GM19193 (cell line): ENCODE data around the gene GSTO1.

ENCODE experiments used
- POLR2A ChIP-seq: IDR thresholded peaks from 4 replicates; pipeline ENCODE4 v1.6.1; 2011; ENCODE audit not compliant: insufficient read depth, insufficient read length; ENCODE audit errors: extremely low read depth

GSTO1 gene

DNA sequence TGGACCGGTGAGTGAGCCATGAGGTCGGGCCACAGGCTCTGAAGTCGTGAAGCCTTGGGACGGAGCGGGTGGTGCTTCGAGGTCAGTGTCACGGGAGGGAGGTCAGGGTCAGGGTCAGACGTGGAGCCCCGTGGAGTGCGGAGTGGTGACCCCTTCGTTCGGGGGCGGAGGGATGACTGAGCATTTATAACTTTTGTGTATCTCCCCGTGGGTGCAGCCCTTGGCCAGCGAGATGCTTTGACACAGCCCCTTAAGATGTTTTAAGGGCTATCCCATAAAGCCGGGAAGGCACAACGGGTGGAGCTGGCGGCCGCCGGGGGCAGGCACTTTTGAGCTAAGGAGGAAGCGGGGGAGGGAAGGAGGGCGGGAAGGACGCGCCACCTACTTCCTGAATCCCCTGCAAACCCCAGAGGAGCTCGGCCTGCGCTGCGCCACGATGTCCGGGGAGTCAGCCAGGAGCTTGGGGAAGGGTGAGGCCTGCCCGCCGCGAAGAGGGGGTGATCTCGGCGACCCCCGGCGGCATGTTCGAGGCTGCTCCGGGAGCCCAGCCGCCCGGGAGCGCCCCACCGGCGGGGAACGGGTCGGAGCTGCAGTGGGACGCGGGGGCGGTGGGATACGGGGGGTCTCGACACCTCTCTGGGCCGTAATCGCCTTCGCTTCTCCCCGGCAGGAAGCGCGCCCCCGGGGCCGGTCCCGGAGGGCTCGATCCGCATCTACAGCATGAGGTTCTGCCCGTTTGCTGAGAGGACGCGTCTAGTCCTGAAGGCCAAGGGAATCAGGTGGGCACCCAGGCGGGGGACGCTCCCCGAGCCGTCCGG, at the start of gene GSTO1:
TSS of gene GSTO1 (plus strand) at position 400 of the 818 bp plus-strand sequence. CDS start at position 437, 37 bp downstream.
- peak; percentile 84 for TF ChIP-seq POLR2A

DNA sequence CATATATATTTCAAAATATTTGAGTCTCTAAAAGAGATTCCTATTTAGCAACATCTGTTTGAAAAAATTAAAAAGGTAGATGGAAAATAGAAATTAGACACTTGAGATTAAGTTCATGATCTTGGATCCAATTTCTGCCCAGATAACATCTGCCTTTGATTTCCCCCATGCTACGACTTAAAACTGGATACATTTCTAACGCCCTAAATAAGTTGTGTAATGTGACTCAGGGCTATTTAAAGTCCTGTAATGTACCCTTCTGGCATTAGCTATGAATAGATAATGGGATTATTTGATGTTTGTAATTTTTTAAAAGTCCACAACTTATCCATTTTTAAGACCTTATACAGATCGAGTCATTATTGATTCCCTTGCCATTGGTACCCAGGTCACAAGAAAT, 46.0 kb upstream of the GSTO1 start:
- no peak for TF ChIP-seq POLR2A

DNA sequence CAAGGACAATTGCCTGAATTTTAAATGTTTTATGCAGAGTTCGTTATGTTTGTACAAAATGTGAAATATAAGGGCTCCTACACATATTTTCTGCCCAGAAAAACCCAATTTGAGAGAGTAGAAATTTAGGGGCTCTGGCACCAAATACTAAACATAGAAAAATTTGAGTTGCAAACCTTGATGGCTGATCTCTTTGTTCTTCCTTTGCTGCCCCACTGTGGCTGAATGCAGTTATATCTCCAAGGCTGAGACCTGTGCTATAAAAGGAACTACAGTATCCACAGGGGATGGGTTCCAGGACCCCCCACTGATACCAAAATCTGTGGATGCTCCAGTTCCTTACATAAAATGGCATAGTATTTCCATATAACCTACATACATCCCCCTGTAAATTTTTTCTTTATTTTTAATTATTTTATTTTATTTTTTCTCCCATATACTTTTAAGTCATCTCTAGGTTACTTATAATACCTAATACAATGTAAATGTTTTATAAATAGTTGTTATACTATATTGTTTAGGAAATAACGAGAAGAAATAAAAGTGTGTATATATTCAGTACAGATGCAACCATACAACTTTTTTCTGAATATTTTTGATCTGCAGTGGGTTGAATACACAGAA, 45.0 kb upstream of the GSTO1 start:
- no peak for TF ChIP-seq POLR2A

DNA sequence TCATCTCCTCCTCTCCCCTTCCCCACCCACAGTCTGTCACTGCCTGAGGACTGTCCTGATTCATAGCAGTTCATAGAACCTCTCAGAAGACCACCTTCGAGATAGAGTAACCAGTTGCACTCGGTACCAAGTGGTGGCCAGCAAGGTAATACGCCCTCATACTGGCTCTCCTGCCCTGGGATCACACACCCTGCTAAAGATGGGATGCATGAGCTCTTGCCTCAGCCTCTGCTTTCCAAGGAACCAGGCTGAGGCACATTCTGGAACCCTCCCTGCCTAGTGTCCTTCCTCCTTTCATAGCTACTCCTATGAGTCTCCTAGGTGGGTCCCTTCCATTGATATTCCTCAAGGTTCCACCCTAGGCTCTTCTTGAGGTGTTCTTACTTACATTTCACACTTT, 38.1 kb upstream of the GSTO1 start:
- TF ChIP-seq POLR2A: no peak

DNA sequence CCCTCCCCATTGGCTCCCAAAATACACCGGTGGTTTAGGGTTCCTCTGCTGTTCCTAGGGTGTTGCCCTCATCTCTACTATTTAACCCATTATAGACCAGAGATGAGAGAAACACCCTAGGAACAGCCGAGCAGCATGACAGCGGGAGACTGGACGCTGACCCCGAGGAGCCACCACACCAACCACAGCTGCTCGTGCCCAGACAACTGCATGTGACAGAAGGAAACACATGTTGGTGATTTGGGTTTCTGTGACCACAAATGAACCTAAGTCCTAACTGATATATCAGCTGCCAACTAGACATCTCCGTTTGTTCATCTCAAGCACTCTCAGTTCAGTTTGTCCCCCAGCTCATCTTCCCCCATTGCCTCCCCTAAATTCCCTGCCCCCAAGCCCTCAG, 35.9 kb upstream of the GSTO1 start:
- no peak for TF ChIP-seq POLR2A

DNA sequence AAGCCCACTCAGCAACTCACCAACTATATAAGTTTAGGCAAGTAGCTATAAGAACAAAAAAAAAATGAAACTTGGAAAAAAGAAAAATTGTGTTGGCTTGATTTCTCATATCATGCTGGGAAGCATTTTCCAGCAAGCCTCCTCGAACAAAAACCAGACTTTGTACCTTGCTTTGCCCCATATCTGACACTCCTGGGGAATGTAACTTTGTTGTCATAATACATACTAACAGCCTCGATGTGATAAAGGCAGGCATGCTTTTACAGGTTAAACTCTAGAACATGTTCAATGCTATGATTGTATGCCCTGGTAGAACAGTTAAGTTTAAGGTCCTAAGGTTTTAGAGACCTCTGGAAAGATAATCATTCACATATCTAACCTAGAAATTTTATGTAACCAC, 34.2 kb upstream of the GSTO1 start:
- TF ChIP-seq POLR2A: no peak

DNA sequence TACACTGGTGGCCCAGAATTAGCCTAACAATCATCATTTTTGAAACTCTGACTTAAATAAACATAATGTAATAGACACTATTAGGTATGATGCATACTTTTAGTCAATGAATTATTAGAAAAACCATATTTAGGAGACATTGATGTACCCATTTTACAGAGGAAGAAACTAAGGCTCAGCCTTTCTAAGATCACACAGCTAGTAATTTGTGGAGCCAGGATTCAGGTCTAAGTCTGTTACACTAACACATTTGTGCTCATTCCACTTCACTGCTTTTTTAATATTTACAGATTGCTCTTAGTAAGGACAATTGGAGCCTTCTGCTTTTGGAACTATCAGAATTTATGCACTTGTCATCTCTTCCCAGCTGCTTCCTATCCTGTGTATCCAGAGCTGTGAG, 31.4 kb upstream of the GSTO1 start:
- no peak for TF ChIP-seq POLR2A

DNA sequence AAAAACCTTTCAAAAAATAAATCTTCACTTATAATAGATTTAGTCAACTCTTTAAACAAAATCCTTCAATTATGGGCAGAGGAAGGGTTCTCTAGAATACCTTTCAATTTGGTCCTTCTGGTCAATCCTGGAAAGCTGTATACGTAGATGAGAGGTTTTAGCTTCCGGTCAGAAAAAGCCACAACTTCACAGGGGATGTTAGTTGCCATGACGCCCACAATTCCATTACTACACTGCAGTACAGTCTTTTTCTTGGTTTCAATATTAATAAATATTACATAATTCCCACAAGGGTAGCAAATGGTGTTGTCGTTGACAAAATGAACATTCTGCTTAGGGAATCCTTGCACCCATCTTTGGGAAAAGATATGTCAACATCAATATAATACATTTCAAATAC, 24.2 kb upstream of the GSTO1 start:
- no peak for TF ChIP-seq POLR2A

DNA sequence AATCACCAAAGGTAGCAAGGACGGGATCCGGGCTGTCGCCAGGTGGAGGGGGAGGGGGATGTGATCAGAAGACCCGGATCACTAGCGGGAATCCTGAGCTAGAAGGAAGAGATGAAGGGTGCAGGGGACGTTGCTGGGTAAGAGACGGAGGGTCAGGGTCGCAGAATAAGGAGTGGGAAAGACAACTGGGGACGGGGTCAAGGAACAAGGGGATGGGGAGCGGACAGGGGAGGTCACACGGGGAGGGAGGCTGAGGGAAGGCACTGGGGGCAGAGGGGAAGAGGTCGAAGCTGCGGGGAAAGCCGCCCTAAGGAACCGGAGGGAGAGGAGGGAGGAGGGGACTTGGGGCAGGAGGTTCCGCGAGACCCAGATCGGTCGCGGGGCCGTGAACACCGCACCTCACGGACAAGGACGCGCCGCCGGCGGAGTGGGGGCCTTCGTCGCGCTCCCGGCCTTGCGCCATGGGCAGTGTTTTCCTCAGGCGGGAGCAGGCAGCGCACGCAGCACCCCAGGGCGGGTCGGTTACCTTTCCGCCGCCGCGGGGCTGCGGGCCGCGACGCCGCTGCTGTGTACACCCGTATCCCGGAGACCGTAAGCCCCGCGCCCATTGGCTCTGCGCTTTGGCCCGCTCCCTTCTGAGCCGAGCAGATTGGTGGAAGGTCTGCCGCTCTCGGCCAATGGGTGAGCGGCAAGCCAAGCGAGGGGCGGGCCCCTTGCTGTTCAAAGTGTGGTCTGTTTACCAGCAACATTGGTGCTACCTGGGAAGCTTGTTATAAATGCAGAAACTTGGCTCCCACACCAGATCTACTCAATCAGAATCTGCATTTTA, 22.7 kb upstream of the GSTO1 start, which contains the start of gene CFAP43:
TSS of gene CFAP43 (minus strand) at position 581 of the 829 bp plus-strand sequence. CDS start at position 463, 118 bp downstream.
- no peak for TF ChIP-seq POLR2A

DNA sequence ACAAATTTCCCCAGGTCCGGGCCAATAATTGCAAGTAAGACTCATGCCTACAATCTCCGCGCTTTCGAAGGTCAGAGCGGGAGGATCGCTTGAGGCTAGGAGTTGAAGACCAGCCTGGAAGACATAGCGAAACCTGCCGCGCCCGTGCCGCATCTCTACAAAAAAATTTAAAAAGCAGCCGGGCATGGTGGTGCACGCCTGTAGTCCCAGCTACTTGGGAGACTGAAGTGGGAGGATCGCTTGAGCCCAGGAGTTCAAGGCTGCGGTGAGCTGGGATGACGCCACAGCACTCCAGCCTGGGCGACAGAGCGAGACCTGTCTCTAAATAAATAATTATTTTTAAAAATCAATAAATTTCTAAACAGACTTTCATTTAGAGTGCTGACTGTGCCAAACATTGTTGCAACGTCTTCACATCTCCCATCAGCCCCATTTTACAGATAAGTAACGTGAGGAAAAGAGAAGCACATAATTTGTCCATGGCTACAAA, 22.0 kb upstream of the GSTO1 start:
- TF ChIP-seq POLR2A: no peak

DNA sequence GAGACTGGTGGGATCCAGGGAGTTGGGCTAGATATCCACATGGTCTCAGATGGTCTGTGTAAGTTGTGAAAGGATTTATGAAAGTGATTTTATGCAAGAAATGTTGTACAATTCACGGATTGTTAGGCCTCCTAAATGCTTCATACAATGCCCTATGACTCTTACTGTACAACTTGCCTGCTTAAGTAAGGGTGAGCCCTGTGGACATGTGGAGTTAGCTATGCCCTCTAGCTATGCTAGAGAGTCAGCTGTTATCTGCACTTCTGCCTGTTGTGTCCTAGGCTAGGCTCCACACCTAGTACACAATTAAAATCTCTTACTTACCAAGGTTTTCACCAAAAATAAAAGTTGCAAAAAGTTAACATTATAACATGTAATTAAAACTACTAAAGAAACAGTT, 20.9 kb upstream of the GSTO1 start:
- no peak for TF ChIP-seq POLR2A

DNA sequence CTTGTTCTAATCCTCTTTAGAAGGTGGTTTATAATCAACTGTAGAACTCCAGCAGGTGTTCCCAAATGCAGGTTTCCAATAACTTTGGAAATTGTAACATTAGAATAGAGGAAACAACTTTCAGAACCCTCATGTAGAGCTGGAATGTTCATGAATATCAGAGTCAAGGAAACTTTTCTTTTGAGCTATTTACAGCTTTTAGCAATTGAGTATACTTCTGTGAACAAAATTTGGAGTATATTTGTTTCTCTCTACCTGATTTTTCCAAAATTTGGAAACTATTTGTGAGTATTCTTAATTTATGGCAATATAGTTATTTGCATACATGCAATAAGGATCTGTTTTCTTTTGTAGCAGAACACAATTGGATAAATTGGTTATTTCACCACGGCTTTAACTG, 19.8 kb upstream of the GSTO1 start:
- TF ChIP-seq POLR2A: no peak

DNA sequence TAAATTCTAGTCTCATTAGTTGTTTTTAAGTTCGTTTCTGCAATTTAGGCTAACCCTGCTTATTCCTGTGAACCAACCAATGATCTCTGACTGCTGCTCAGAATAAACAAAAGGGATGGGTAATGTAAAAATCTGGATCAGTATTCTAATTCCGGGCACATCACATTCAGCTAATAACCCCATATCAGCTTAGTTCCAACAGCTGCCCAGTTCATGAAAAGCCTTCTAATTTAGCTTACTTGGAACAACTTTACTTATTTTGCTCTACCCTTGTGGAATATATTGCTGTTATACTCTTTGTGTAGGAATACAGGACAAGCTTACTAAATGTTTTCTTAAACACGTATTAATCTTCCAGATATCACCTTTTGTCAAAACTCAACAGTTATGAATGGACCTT, 18.9 kb upstream of the GSTO1 start:
- no peak for TF ChIP-seq POLR2A

DNA sequence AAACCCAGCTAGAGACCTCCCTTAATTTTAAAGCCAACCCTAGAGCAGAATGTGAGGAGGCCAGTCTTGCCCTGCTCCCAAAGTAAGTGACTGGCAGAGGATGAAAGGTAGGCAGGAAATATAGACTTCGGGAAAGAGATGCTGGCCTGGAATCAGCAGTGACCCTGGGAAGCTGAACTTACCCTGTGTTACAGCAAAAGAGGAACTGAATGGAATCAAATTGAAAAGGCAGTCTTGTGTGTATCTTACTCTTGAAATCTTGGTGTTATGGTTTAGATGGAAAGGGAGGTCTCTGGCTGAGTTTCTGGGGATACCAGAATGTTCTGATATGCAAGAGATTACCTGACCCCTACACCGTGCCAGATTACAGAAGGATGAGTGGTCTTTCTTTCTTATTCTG, 14.6 kb upstream of the GSTO1 start:
- no peak for TF ChIP-seq POLR2A

DNA sequence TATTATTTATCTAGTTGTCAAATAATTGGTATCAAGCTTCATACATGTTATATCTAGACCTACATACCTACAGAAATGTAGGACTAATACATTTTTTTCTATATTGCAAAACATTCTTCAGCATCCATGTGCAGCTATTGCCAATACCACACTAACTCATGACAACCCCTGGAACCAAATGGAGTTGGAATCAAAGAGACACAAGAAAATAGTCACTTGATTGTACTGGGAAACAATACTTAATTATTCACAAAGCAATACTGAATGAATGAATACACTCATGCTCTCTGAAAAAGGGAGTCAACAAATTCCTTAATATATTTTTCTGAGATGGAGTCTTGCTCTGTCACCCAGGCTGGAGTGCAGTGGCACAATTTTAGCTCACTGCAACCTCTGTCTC, 12.1 kb upstream of the GSTO1 start:
- TF ChIP-seq POLR2A: no peak
